ENCODE results near the gene KLHL29.

KLHL29 gene

GRCh38 chr2:23399674-23400261, 14.8 kb downstream of the KLHL29 start:
- DNase-seq: no peak

- DNase-seq: no peak
Observed at GRCh38 chr2:23400703-23401102, 15.7 kb downstream of the KLHL29 start.

- DNase-seq: no peak
Observed at GRCh38 chr2:23401427-23402204, 16.6 kb downstream of the KLHL29 start.

- no peak for DNase-seq
Observed at GRCh38 chr2:23402205-23402740, 17.3 kb downstream of the KLHL29 start.

- DNase-seq: no peak
Observed at GRCh38 chr2:23404426-23404825, 19.4 kb downstream of the KLHL29 start.

GRCh38 chr2:23409248-23409647, 24.3 kb downstream of the KLHL29 start:
- DNase-seq: no peak

GRCh38 chr2:23410596-23410995, 25.6 kb downstream of the KLHL29 start:
- no peak for DNase-seq

GRCh38 chr2:23411752-23412431, 26.9 kb downstream of the KLHL29 start:
- no peak for DNase-seq

- DNase-seq: no peak
Observed at GRCh38 chr2:23412556-23413155, 27.7 kb downstream of the KLHL29 start.

- DNase-seq: no peak
Observed at GRCh38 chr2:23413641-23414040, 28.7 kb downstream of the KLHL29 start.

GRCh38 chr2:23414106-23414505, 29.1 kb downstream of the KLHL29 start:
- DNase-seq: no peak

GRCh38 chr2:23414871-23415270, 29.9 kb downstream of the KLHL29 start:
- DNase-seq: no peak

- no peak for DNase-seq
Observed at GRCh38 chr2:23417310-23417709, 32.3 kb downstream of the KLHL29 start.

GRCh38 chr2:23418056-23418455, 33.1 kb downstream of the KLHL29 start:
- no peak for DNase-seq

- DNase-seq: no peak
Observed at GRCh38 chr2:23418461-23418911, 33.5 kb downstream of the KLHL29 start.

- DNase-seq: no peak
Observed at GRCh38 chr2:23419171-23420090, 34.5 kb downstream of the KLHL29 start.

- DNase-seq: no peak
Observed at GRCh38 chr2:23420091-23420839, 35.3 kb downstream of the KLHL29 start.

- no peak for DNase-seq
Observed at GRCh38 chr2:23420840-23421476, 36.0 kb downstream of the KLHL29 start.

- no peak for DNase-seq
Observed at GRCh38 chr2:23422089-23423061, 37.4 kb downstream of the KLHL29 start.

All from stimulated activated CD4-positive, alpha-beta T cell treated with anti-CD3 and anti-CD28 coated beads, Interleukin-2, amount 100 ng/mL, for 48 hours (primary cell).